ENCODE data around the gene HIVEP1.

HIVEP1 gene

GRCh38 chr6:11994875-11995461 lies 17.1 kb upstream of the HIVEP1 start:
- no peak for DNase-seq (ENCODE audit: low read depth)

DNA sequence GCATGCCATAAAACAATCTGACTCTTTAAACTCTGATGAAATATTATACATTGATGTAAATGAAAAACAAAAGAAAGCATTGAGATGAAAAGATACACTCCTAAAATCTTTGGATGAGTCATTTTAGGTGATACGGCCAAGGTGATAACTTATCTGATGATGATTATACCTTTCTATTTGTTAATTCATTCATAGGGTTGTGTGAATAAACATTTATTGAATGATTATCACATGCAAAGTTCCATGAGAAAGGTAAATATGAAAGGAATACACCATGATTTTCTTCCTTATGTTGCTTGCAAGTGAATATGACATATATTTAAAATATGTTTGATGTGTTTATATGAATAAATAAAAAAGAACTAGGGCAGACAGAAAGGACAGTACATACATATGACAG lies 15.4 kb upstream of the HIVEP1 start:
- no peak for DNase-seq (ENCODE audit: low read depth)

DNA sequence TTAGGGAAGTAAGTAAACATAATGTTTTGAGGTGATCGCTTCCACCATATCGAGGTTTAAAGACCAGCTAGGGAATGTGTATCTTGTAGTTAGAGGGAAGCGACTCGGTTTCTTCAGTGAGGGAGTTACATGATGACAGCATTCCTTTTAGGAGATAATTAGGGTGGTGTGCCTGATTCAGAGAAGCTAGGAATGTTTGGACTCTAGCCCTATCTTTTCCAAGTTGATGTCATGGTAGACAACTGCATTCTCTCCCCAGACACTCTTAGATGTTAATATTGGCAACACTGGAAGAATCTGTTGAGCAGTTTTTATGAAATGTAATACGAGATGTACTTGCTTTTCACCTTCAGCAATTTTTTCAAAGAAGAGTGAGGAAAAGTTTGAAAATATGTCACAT lies 12.9 kb upstream of the HIVEP1 start:
- no peak for DNase-seq (ENCODE audit: low read depth)

DNA sequence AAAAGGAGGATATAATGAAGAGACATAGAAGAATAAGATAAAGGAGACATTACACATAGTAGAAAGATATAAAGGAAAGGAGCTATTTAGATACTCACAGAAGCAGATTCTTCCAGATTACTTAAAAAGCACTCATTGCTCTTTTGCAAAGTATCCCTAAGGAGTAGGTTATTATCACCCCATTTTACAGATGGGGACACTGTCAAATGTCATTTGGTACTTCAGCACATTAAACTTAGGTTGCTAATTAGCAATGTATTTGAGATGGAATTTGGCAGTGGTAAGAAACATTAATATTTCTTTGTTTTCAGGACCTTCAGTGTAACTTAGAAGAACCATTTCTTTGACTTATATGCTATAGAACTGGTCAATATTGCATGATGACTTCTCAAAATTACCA lies 11.9 kb upstream of the HIVEP1 start:
- DNase-seq (ENCODE audit: low read depth), result no peak

DNA sequence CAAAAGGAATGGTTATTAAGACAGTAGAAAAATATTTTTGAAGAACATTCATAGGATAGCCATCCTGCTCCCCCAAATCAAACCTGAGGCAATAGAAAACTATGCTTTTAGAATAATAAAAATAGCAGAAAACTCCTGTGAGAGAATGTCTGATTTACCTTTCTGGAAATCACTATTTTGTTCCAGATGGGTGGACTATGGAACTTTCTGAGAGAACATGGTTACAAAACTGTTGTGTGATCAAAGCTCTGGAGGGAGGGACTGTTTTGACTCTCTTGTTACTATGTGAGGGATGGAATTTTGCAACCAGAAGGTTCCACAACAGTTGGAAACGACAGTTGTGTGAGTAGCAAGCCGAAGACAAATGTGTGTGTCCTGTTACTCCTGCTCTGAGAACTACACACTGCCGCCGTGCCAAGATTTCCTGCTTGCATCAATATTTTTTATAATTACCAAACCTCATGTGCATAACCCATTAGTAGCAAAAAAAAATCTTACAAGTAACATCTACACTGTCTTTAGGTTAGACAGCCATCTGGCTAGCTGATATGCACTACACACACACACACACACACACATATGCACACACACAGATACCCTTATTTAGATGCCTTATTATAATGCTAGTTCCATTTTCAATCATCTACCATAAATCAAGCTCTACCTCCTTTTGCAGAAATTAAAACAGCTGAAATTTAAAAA lies 11.0 kb upstream of the HIVEP1 start:
- DNase-seq (ENCODE audit: low read depth), result no peak

DNA sequence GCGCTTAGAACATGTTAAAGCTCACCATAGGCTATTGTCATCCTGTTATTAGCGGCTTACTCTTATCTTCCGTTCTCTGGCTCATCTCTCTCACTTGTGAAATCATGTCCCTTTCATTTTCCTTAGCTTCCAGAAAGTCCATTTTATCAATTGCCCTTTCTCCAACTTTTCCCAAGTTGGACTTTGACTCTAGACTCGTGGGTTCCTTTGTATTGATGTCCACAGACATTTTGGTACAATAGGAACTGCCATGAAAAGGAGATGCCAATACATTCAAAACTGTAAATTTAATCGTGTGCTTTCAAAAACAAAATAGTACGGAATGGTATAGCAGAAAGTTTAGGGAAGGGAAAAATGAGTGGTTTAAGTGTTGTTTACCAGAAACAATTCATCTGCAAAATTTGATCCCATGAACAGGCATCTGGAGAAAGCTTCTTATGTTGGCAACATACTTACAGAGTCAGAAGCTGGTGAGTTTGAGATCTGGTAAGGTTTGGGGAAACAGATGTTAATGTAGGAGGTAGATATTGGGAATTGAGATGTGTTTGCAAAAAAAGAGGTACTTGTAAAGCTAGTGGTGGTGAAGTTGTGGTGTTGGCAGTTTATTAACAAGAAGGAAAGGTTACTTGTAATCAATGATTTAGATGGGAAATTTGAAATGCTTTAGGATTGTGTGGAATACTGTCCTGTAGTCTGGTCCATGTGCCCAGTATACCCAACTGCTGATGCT lies 10.2 kb upstream of the HIVEP1 start:
- DNase-seq (ENCODE audit: low read depth), result no peak

- DNase-seq (ENCODE audit: low read depth), result no peak
Observed at GRCh38 chr6:12007473-12007872, 4.6 kb upstream of the HIVEP1 start.

GRCh38 chr6:12007887-12008286 lies 4.2 kb upstream of the HIVEP1 start:
- DNase-seq (ENCODE audit: low read depth), result no peak

GRCh38 chr6:12008366-12009179 lies 3.5 kb upstream of the HIVEP1 start:
- no peak for DNase-seq (ENCODE audit: low read depth)

GRCh38 chr6:12009180-12009685 lies 2.9 kb upstream of the HIVEP1 start:
- DNase-seq (ENCODE audit: low read depth), result no peak

DNA sequence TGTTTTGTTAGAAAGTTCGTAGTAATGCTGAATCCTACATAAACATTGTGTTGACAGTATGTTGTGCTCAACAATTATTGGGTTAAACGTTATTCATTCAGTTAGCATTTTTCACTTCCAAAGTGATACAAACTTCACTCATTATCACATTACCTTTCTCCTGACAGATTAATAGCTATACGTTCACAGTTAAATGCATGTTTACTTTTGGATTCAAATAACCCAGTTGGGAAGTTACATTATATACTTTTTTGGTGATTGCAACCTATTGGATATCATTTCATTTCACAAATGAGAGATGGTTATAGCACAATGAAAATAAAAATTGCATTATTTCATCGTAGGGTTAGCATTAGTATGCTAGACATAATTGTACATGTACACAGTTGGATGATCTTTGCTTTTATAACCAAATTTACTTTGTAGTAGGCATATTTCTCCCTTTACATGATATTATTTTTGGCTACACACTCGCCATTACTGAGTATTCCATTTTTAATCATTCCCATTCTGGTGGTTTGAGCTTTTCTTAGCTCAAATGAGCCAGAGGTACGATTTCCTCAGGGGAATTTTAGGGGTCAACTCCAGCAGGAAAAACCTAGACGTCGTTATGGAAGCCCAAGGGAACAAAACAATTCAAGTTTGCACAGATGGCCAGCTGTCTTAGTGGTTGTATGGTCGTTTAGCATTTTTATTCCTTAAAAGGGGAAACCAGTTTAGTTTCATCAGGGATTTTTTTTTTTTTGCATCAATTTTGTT lies 2.1 kb upstream of the HIVEP1 start:
- no peak for DNase-seq (ENCODE audit: low read depth)

GRCh38 chr6:12010635-12011275 lies 1.4 kb upstream of the HIVEP1 start:
- peak; percentile 41 for DNase-seq (ENCODE audit: low read depth)

- DNase-seq (ENCODE audit: low read depth), result peak; percentile 82
Observed at GRCh38 chr6:12011276-12012037, 655 bp upstream of the HIVEP1 start.

DNA sequence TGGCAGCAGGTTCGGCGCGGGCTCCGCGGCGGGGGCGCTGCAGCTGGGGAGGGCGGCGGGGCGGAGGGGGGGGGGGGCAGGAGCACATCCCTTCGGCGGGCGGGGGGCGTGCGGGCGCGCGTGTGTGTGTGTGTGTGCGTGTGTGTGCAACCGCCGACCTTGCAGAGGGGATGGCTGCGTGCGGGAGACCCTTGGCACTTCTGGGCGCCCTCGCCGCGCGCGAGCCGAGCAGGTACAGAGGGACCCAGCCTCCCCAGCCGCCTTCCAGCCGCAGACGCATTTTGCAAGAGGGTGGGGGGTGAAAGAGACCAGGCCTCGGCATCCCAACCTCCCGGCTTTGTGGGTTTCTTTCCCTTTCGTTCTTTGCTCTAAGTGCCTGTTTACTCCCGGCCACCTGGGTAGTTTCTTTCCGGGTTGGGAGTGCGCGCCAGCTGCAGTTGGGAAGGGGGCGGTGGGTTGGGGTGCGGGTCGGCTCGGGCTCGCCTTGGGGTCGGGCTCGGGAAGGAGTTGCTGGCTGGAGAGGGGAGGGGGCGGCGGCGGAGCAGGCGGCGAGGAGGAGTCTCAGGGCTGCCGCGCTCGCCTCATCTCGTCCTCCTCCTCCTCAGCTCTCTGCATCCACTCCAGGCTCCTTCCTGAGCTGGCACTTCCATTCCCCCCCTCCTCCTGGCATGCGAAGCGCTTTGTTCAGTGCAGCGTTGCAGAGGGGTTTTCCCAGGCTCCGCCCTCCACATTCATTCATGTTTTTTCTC lies 620 bp downstream of the HIVEP1 start:
- no peak for DNase-seq (ENCODE audit: low read depth)

- no peak for DNase-seq (ENCODE audit: low read depth)
Observed at GRCh38 chr6:12013307-12013719, 1.2 kb downstream of the HIVEP1 start.

GRCh38 chr6:12014027-12014872 lies 2.1 kb downstream of the HIVEP1 start:
- no peak for DNase-seq (ENCODE audit: low read depth)

- no peak for DNase-seq (ENCODE audit: low read depth)
Observed at GRCh38 chr6:12014873-12015149, 2.7 kb downstream of the HIVEP1 start.

DNA sequence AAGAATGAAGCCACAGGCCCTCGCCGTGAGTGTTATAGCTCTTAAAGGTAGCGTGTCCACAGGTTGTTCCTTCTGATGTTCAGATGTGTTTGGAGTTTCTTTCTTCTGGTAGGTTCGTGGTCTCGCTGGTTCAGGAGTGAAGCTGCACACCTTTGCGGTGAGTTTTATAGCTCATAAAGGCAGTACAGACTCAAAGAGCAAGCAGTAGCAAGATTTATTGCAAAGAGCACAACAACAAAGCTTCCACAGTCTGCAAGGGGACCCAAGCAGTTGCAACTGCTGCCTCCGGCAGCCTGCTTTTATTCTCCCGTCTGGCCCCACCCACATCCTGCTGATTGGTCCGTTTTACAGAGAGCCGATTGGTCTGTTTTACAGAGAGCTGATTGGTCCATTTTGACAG lies 5.2 kb downstream of the HIVEP1 start:
- DNase-seq (ENCODE audit: low read depth), result no peak

DNA sequence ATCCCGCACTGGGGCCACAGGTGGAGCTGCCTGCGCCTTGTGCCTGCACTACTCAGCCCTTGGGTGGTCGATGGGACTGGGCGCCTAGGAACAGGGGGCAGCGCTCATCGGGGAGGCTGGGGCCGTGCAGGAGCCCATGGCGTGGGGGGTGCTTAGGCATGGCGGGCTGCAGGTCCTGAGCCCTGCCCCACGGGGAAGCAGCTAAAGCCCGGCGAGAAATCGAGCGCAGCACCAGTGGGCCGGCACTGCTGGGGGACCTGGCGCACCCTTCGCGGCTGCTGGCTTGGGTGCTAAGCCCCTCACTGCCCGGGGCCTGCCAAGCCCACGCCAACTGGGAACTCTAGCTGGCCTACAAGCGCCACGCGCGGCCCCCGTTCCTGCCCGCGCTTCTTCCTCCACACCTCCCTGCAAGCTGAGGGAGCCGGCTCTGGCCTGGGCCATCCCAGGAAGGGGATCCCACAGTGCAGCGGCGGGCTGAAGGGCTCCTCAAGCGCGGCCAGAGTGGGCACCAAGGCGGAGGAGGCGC lies 5.8 kb downstream of the HIVEP1 start:
- no peak for DNase-seq (ENCODE audit: low read depth)

All from CMK (cell line).